CD4-positive, alpha-beta T cell treated with Interleukin-10 for 1 hour (primary cell): Measurements from ENCODE around the gene MAP3K1.
A peak's percentile ranks its signal among the peaks of the same experiment; 100 is the strongest.
"Not testable (repeated sequence)": the region's sequence is repeated elsewhere in the genome, so short reads cannot be mapped to it uniquely, and the experiment has no call there.

Source experiments
- DNase-seq: peaks from one replicate; pipeline ENCODE4 v3.0.0-alpha.2; 2020

The MAP3K1 gene

GRCh38 chr5:56817263-56818014 is 2.1 kb downstream of the MAP3K1 start:
- DNase-seq, result peak; percentile 28

GRCh38 chr5:56818450-56819037 is 3.2 kb downstream of the MAP3K1 start:
- peak; percentile 20 for DNase-seq

GRCh38 chr5:56819060-56819881 is 3.9 kb downstream of the MAP3K1 start:
- DNase-seq, result no peak

GRCh38 chr5:56821868-56822267 is 6.5 kb downstream of the MAP3K1 start:
- not testable (repeated sequence) for DNase-seq

- no peak for DNase-seq
Observed at GRCh38 chr5:56822981-56823380, 7.6 kb downstream of the MAP3K1 start.

GRCh38 chr5:56824019-56824418 is 8.7 kb downstream of the MAP3K1 start:
- no peak for DNase-seq

- DNase-seq, result no peak
Observed at GRCh38 chr5:56825222-56825824, 10.0 kb downstream of the MAP3K1 start.

- peak; percentile 39 for DNase-seq
Observed at GRCh38 chr5:56827049-56827448, 11.7 kb downstream of the MAP3K1 start.

- no peak for DNase-seq
Observed at GRCh38 chr5:56827924-56828323, 12.6 kb downstream of the MAP3K1 start.

GRCh38 chr5:56829137-56829908 is 14.0 kb downstream of the MAP3K1 start:
- peak; percentile 63 for DNase-seq

GRCh38 chr5:56831773-56832172 is 16.4 kb downstream of the MAP3K1 start:
- no peak for DNase-seq

- no peak for DNase-seq
Observed at GRCh38 chr5:56833325-56833724, 18.0 kb downstream of the MAP3K1 start.

- DNase-seq, result no peak
Observed at GRCh38 chr5:56837381-56837780, 22.0 kb downstream of the MAP3K1 start.

- DNase-seq, result no peak
Observed at GRCh38 chr5:56837956-56838355, 22.6 kb downstream of the MAP3K1 start.

- DNase-seq, result peak; percentile 64
Observed at GRCh38 chr5:56838409-56839039, 23.2 kb downstream of the MAP3K1 start.

- no peak for DNase-seq
Observed at GRCh38 chr5:56839062-56839461, 23.7 kb downstream of the MAP3K1 start.

GRCh38 chr5:56840597-56840996 is 25.2 kb downstream of the MAP3K1 start:
- DNase-seq, result no peak

- no peak for DNase-seq
Observed at GRCh38 chr5:56845277-56845676, 29.9 kb downstream of the MAP3K1 start.

- no peak for DNase-seq
Observed at GRCh38 chr5:56845904-56846480, 30.6 kb downstream of the MAP3K1 start.

GRCh38 chr5:56848206-56848605 is 32.9 kb downstream of the MAP3K1 start:
- no peak for DNase-seq

- DNase-seq, result no peak
Observed at GRCh38 chr5:56849671-56850070, 34.3 kb downstream of the MAP3K1 start.

- DNase-seq, result no peak
Observed at GRCh38 chr5:56850423-56850822, 35.1 kb downstream of the MAP3K1 start.
